SK-N-SH (cell line): ENCODE results near the gene MB21D2. TPM values are rescaled to one million over a fixed set of nuclear protein-coding genes. Genes with fewer than 3 reads are reported as not detected.

ENCODE experiments used
- CTCF ChIA-PET: fragments of 300-600, 350-600 bp; formaldehyde crosslinking; extraction: SDS; loops from one replicate; lab custom pipeline; 2021; lab: Yijun Ruan, JAX
- POLR2A ChIA-PET: fragments of 350-600 bp; sonication (Branson Sonifier 250); formaldehyde crosslinking; extraction: SDS; loops from one replicate; lab custom pipeline; 2020; ENCODE audit warnings: antibody characterized with exemption, inconsistent platforms; lab: Yijun Ruan, JAX
- DNase-seq: peaks from one replicate; pipeline ENCODE4 v3.0.0; 2012
- H2AFZ ChIP-seq: fragments of 200-600 bp; sonication (generic); 2 replicates; pipeline ENCODE4 v1.8.1; 2016; ENCODE audit warnings: antibody characterized with exemption, mild to moderate bottlenecking, low read depth
- H3F3A ChIP-seq: fragments of 200-600 bp; sonication (generic); replicated peaks from 2 replicates; pipeline ENCODE3; 2016; ENCODE audit warnings: antibody characterized with exemption, mild to moderate bottlenecking; ENCODE audit not compliant: insufficient read depth
- H3K27ac ChIP-seq, 2 experiments: fragments of 200-500 bp in 1 of 2; fragments of 200-600 bp in 1 of 2; sonication (Bioruptor generic) in 1 of 2; sonication (generic), shearing (Covaris generic) in 1 of 2; 2 replicates each; pipeline versions ENCODE4 v1.5.1 to v1.6.1; 2014 to 2016; ENCODE audit warnings: low read depth in 2 of 2, inconsistent platforms in 1 of 2, low read length in 1 of 2, mild to moderate bottlenecking in 1 of 2, mixed read lengths in 1 of 2
- H3K27me3 ChIP-seq: fragments of 200-600 bp; sonication (generic), shearing (Covaris generic); 2 replicates; pipeline ENCODE4 v1.6.1; 2016; ENCODE audit warnings: mixed run types; ENCODE audit not compliant: insufficient read depth
- H3K36me3 ChIP-seq, 2 experiments: fragments of 200-500 bp in 1 of 2; fragments of 200-600 bp in 1 of 2; sonication (Bioruptor generic) in 1 of 2; sonication (generic) in 1 of 2; replicated peaks in 1 of 2; 2 replicates each; pipeline versions ENCODE3 to v1.5.1; 2014 to 2016; ENCODE audit warnings: low read length in 1 of 2, mild to moderate bottlenecking in 1 of 2; ENCODE audit not compliant: insufficient read depth in 2 of 2, control insufficient read depth in 1 of 2
- H3K4me1 ChIP-seq, 2 experiments: fragments of 200-500 bp in 1 of 2; fragments of 200-600 bp in 1 of 2; sonication (Bioruptor generic) in 1 of 2; sonication (generic), shearing (Covaris generic) in 1 of 2; 2 replicates each; pipeline versions ENCODE4 v1.5.1 to v1.6.1; 2014 to 2016; ENCODE audit warnings: low read depth in 1 of 2, low read length in 1 of 2, mixed run types in 1 of 2; ENCODE audit not compliant: insufficient read depth in 2 of 2, control insufficient read depth in 1 of 2
- H3K4me2 ChIP-seq: fragments of 200-600 bp; sonication (generic), shearing (Covaris generic); 2 replicates; pipeline ENCODE4 v1.6.1; 2017; ENCODE audit warnings: mixed run types
- H3K4me3 ChIP-seq, 2 experiments: fragments of 200-500 bp in 1 of 2; fragments of 200-600 bp in 1 of 2; sonication (Bioruptor generic) in 1 of 2; sonication (generic), shearing (Covaris generic) in 1 of 2; 2 replicates each; pipeline versions ENCODE4 v1.5.1 to v1.8.1; 2014 to 2016; ENCODE audit warnings: low read depth in 2 of 2, inconsistent platforms in 1 of 2, low read length in 1 of 2, mild to moderate bottlenecking in 1 of 2, mixed read lengths in 1 of 2, moderate library complexity in 1 of 2
- H3K79me2 ChIP-seq: fragments of 200-600 bp; sonication (generic); 2 replicates; pipeline ENCODE4 v1.8.1; 2017; ENCODE audit warnings: mild to moderate bottlenecking; ENCODE audit not compliant: insufficient read depth
- H3K9ac ChIP-seq: fragments of 200-600 bp; sonication (generic); 2 replicates; pipeline ENCODE4 v1.6.1; 2017; ENCODE audit warnings: mixed run types
- H3K9me2 ChIP-seq: fragments of 200-600 bp; sonication (generic); 2 replicates; pipeline ENCODE4 v1.6.1; 2017; ENCODE audit warnings: mixed run types
- H3K9me3 ChIP-seq: fragments of 200-600 bp; sonication (generic); 2 replicates; pipeline ENCODE4 v1.6.1; 2017; ENCODE audit warnings: mixed run types, mild to moderate bottlenecking, moderate library complexity
- H4K20me1 ChIP-seq: fragments of 200-600 bp; sonication (generic); 2 replicates; pipeline ENCODE4 v1.6.1; 2017; ENCODE audit warnings: mild to moderate bottlenecking, mixed run types; ENCODE audit not compliant: insufficient read depth
- CHD2 ChIP-seq: fragments of 150-350 bp; IDR thresholded peaks from 2 replicates; pipeline ENCODE4 v1.6.1; 2018; ENCODE audit warnings: low read length; ENCODE audit not compliant: partially characterized antibody
- ELF1 ChIP-seq: IDR thresholded peaks from 2 replicates; pipeline ENCODE4 v1.4.0; 2012
- EZH2phosphoT487 ChIP-seq: fragments of 200-600 bp; sonication (generic); IDR thresholded peaks from 2 replicates; pipeline ENCODE4 v1.6.1; 2017; ENCODE audit warnings: low read depth, mixed run types, mild to moderate bottlenecking, antibody characterized with exemption, moderate library complexity, borderline replicate concordance
- FOSL2 ChIP-seq: IDR thresholded peaks from 2 replicates; pipeline ENCODE4 v1.4.0; 2012; ENCODE audit warnings: low read depth, mild to moderate bottlenecking, moderate library complexity, borderline replicate concordance
- FOXM1 ChIP-seq: IDR thresholded peaks from 2 replicates; pipeline ENCODE4 v1.4.0; 2012; ENCODE audit warnings: low read depth, mild to moderate bottlenecking
- GATA2 ChIP-seq: sonication (generic); formaldehyde crosslinking; IDR thresholded peaks from 2 replicates; pipeline ENCODE4 v1.5.0; 2020; ENCODE audit warnings: mild to moderate bottlenecking, missing genetic modification reagents
- MEF2A ChIP-seq: IDR thresholded peaks from 2 replicates; pipeline ENCODE4 v1.4.0; 2012; ENCODE audit warnings: low read depth, borderline replicate concordance
- NRF1 ChIP-seq: IDR thresholded peaks from 2 replicates; pipeline ENCODE4 v1.6.1; 2012; ENCODE audit warnings: low read depth, mild to moderate bottlenecking, low read length
- POLR2AphosphoS5 ChIP-seq: IDR thresholded peaks from 2 replicates; pipeline ENCODE4 v1.6.1; 2012; ENCODE audit warnings: low read depth, low read length
- RAD21 ChIP-seq: IDR thresholded peaks from 2 replicates; pipeline ENCODE4 v1.6.1; 2012; ENCODE audit warnings: mild to moderate bottlenecking, low read length
- RCOR1 ChIP-seq: fragments of 150-350 bp; IDR thresholded peaks from 2 replicates; pipeline ENCODE4 v1.6.1; 2017; ENCODE audit warnings: antibody characterized with exemption, low read length
- RXRA ChIP-seq: IDR thresholded peaks from 2 replicates; pipeline ENCODE4 v1.4.0; 2012; ENCODE audit warnings: low read depth, mild to moderate bottlenecking, borderline replicate concordance
- SIN3A ChIP-seq: IDR thresholded peaks from 2 replicates; pipeline ENCODE4 v1.6.1; 2012; ENCODE audit warnings: low read depth, mild to moderate bottlenecking, low read length, moderate library complexity, borderline replicate concordance
- TAF1 ChIP-seq: IDR thresholded peaks from 2 replicates; pipeline ENCODE4 v1.6.1; 2012; ENCODE audit warnings: low read depth, mild to moderate bottlenecking, low read length, moderate library complexity, borderline replicate concordance
- TCF12 ChIP-seq: IDR thresholded peaks from 2 replicates; pipeline ENCODE4 v1.4.0; 2012
- TEAD4 ChIP-seq: IDR thresholded peaks from 2 replicates; pipeline ENCODE4 v1.4.0; 2012; ENCODE audit warnings: mild to moderate bottlenecking, borderline replicate concordance; ENCODE audit not compliant: insufficient read depth
- YY1 ChIP-seq: IDR thresholded peaks from 2 replicates; pipeline ENCODE4 v1.4.0; 2012; ENCODE audit warnings: low read depth, mild to moderate bottlenecking
- WGBS: methylation state at CpG from one replicate; pipeline ENCODE4 v1.1.6; 2017; ENCODE audit warnings: low lambda C conversion rate; 5-methylcytosine and 5-hydroxymethylcytosine counted together
- polyA plus RNA-seq, 3 experiments: library from polyadenylated mRNA; depleted of rRNA; stranded (reverse); fragments of >200 nt; gene quantifications; 2 replicates each; pipeline ENCODE4 v1.2.3, GENCODE V29; 2012
- TF ChIP-seq, protein P1 (sequence below): fragments of 150-350 bp; IDR thresholded peaks from 2 replicates; pipeline ENCODE4 v1.6.1; 2016; ENCODE audit warnings: mild to moderate bottlenecking, low read depth, low read length
- TF ChIP-seq, protein P2 (sequence below): fragments of 200-600 bp; sonication (generic); IDR thresholded peaks from 2 replicates; pipeline ENCODE4 v1.6.1; 2017; ENCODE audit warnings: antibody characterized with exemption, mild to moderate bottlenecking, moderate library complexity
- TF ChIP-seq, protein P3 (sequence below): IDR thresholded peaks from 2 replicates; pipeline ENCODE4 v1.4.0; 2012; ENCODE audit warnings: low read depth, borderline replicate concordance
- TF ChIP-seq, protein P4 (sequence below): IDR thresholded peaks from 2 replicates; pipeline ENCODE4; 2012
- TF ChIP-seq, protein P5 (sequence below): fragments of 150-350 bp; IDR thresholded peaks from 2 replicates; pipeline ENCODE4 v1.6.1; 2017; ENCODE audit warnings: antibody characterized with exemption, low read length, low read depth, borderline replicate concordance

The MB21D2 gene
- polyA plus RNA-seq, 1 of the 3 experiments (the other 2 are of a cell fraction), result 12.7 TPM

DNA sequence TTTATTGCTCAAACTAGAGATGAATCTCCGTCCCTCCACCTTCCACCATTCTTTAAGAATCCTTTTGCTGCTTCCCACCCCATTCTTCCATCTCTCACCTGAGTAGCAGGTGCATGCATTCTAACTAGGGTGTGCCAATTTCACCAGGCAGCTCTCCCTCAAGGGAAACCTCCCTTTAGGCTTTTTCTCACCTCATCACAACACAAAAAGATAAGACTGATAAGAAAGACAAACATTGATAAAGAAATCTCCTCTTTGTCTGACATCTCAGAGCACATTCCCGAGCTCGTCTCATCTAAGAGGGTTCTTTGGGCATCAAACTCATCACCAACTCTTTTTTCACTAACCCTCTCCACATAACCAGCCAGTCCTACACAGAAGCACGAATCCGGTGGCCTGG, 23.0 kb downstream of the MB21D2 start:
- Histone ChIP-seq H3K4me2 (no peak overlapping the region), H3K79me2 (peaks cover 90% of the 10 kb centered on the region), H3K9me2 (no peaks in the 10 kb centered on the region), H3K27ac (no peak overlapping the region), H3K4me1 (peaks cover 0 to 25% of the 10 kb centered on the region in 2 experiments; a peak in 3 of 4 replicates), H4K20me1 (no peaks in the 10 kb centered on the region), H3K36me3 (no peaks in the 10 kb centered on the region), H3K9me3 (no peaks in the 10 kb centered on the region), H3F3A (peaks cover 21% of the 10 kb centered on the region), H3K27me3 (no peaks in the 10 kb centered on the region), H3K4me3 (no peak overlapping the region), H3K9ac (no peak overlapping the region), H2AFZ (no peak overlapping the region)
- no peak for TF ChIP-seq NRF1
- POLR2A ChIA-PET, result no interaction called here
- CTCF ChIA-PET, result interaction anchor here (1.5 kb wide), 1 partner anchor 20 kb away, joined by 3 read pairs; no protein-coding TSS in a partner anchor
- WGBS, result 72% methylated on average over 5 of the region's 5 CpGs
- DNase-seq, result no peak

DNA sequence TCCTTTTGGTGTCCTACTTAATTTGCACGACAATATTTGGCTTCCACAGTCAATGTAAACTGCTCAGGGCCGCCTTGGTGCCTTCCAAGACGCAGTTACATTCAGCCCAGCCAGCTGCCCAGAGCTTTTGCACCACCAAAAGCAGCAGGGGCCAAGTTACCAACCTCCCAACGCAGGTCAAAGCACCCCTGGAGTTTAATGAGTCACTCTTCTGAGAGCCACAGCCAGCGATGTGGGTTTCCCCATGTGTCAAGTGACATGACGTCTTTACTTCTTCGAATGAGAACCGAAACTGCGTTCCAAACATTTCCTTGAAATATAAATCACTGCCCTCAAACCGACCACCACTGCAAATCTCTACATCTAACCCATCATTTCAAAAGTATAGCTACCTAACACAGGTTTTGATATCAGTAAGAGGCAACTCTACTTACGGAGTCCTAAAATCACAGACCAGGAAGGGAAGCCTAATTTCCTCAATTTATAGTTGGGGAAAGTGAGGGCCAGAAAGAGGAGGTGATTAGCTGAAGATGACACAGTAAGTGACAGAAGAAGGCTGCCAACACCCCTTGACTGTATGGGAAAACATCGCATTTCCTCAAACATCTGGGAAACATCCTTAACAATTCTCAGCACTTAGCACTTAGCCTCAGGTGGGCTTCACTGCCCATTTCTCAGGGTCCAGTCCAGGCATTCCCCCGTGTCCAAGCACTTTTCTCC, 24.5 kb downstream of the MB21D2 start:
- H3K4me1 ChIP-seq, result peaks cover 2 to 29% of the 10 kb centered on the region in 2 experiments; a peak in 3 of 4 replicates
- CTCF ChIA-PET, result no interaction called here
- TF ChIP-seq, protein P1, sequence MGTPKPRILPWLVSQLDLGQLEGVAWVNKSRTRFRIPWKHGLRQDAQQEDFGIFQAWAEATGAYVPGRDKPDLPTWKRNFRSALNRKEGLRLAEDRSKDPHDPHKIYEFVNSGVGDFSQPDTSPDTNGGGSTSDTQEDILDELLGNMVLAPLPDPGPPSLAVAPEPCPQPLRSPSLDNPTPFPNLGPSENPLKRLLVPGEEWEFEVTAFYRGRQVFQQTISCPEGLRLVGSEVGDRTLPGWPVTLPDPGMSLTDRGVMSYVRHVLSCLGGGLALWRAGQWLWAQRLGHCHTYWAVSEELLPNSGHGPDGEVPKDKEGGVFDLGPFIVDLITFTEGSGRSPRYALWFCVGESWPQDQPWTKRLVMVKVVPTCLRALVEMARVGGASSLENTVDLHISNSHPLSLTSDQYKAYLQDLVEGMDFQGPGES, result no peak
- peak; percentile 29; the same call in 1 of the 2 replicates for TF ChIP-seq TAF1
- TF ChIP-seq RXRA, result peak; percentile 88
- TF ChIP-seq TCF12, result peak; percentile 84
- TF ChIP-seq, protein P2, sequence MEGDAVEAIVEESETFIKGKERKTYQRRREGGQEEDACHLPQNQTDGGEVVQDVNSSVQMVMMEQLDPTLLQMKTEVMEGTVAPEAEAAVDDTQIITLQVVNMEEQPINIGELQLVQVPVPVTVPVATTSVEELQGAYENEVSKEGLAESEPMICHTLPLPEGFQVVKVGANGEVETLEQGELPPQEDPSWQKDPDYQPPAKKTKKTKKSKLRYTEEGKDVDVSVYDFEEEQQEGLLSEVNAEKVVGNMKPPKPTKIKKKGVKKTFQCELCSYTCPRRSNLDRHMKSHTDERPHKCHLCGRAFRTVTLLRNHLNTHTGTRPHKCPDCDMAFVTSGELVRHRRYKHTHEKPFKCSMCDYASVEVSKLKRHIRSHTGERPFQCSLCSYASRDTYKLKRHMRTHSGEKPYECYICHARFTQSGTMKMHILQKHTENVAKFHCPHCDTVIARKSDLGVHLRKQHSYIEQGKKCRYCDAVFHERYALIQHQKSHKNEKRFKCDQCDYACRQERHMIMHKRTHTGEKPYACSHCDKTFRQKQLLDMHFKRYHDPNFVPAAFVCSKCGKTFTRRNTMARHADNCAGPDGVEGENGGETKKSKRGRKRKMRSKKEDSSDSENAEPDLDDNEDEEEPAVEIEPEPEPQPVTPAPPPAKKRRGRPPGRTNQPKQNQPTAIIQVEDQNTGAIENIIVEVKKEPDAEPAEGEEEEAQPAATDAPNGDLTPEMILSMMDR, result no peak
- no peak for TF ChIP-seq RCOR1
- TF ChIP-seq TEAD4, result peak; percentile 70; the same call in 1 of the 2 replicates
- TF ChIP-seq, protein P3, sequence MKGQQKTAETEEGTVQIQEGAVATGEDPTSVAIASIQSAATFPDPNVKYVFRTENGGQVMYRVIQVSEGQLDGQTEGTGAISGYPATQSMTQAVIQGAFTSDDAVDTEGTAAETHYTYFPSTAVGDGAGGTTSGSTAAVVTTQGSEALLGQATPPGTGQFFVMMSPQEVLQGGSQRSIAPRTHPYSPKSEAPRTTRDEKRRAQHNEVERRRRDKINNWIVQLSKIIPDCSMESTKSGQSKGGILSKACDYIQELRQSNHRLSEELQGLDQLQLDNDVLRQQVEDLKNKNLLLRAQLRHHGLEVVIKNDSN, result no peak
- peak; percentile 46; the same call in 1 of the 2 replicates for TF ChIP-seq POLR2AphosphoS5
- TF ChIP-seq GATA2 (CRISPR knock-in tag), result no peak
- peak; percentile 73; the same call in 1 of the 2 replicates for TF ChIP-seq MEF2A
- TF ChIP-seq FOXM1, result peak; percentile 60; the same call in 1 of the 2 replicates
- peak; percentile 91 for TF ChIP-seq FOSL2
- no peak for TF ChIP-seq YY1
- no peak for TF ChIP-seq EZH2phosphoT487
- TF ChIP-seq SIN3A, result 0 out of 2 replicates have a peak, but pooled peaks have one; percentile 41
- no peak for TF ChIP-seq CHD2
- no peak for TF ChIP-seq ELF1
- TF ChIP-seq, protein P4, sequence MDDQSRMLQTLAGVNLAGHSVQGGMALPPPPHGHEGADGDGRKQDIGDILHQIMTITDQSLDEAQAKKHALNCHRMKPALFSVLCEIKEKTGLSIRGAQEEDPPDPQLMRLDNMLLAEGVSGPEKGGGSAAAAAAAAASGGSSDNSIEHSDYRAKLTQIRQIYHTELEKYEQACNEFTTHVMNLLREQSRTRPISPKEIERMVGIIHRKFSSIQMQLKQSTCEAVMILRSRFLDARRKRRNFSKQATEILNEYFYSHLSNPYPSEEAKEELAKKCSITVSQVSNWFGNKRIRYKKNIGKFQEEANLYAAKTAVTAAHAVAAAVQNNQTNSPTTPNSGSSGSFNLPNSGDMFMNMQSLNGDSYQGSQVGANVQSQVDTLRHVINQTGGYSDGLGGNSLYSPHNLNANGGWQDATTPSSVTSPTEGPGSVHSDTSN, result peak; percentile 88
- no peak for TF ChIP-seq NRF1
- no peak for TF ChIP-seq RAD21
- TF ChIP-seq, protein P5, sequence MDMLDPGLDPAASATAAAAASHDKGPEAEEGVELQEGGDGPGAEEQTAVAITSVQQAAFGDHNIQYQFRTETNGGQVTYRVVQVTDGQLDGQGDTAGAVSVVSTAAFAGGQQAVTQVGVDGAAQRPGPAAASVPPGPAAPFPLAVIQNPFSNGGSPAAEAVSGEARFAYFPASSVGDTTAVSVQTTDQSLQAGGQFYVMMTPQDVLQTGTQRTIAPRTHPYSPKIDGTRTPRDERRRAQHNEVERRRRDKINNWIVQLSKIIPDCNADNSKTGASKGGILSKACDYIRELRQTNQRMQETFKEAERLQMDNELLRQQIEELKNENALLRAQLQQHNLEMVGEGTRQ, result no peak

More for the DNA sequence above, 24.5 kb downstream of the MB21D2 start:
- H3K4me3 ChIP-seq, result no peak overlapping the region
- peak overlapping the region in 1 of 2 experiments; percentile 75; a peak in 2 of 4 replicates for H3K27ac ChIP-seq
- no peaks in the 10 kb centered on the region for H3K9me2 ChIP-seq
- WGBS, result 48% methylated on average over 12 of the region's 13 CpGs
- no peaks in the 10 kb centered on the region for H4K20me1 ChIP-seq
- H3K9ac ChIP-seq, result peak overlapping the region; percentile 39
- POLR2A ChIA-PET, result no interaction called here
- no peaks in the 10 kb centered on the region for H3K27me3 ChIP-seq
- peaks cover 95% of the 10 kb centered on the region for H3K79me2 ChIP-seq
- H2AFZ ChIP-seq, result no peak overlapping the region
- no peak for DNase-seq
- H3F3A ChIP-seq, result peaks cover 23% of the 10 kb centered on the region
- peak overlapping the region; percentile 58 for H3K4me2 ChIP-seq
- no peaks in the 10 kb centered on the region for H3K36me3 ChIP-seq
- H3K9me3 ChIP-seq, result no peaks in the 10 kb centered on the region
